Stimulated activated CD4-positive, alpha-beta T cell treated with anti-CD3 and anti-CD28 coated beads, Interleukin-1b, Interleukin-23, amount 100 ng/mL, for 1 hour (primary cell): ENCODE data around the gene PHC2.
"Not testable (repeated sequence)": the region's sequence is repeated elsewhere in the genome, so short reads cannot be mapped to it uniquely, and the experiment has no call there.

Experiments
- DNase-seq, 2 donors: peaks; one replicate each; pipeline ENCODE4 v3.0.0-alpha.2; 2020; ENCODE audit warnings: low read depth in 2 of 2

Gene PHC2

DNA sequence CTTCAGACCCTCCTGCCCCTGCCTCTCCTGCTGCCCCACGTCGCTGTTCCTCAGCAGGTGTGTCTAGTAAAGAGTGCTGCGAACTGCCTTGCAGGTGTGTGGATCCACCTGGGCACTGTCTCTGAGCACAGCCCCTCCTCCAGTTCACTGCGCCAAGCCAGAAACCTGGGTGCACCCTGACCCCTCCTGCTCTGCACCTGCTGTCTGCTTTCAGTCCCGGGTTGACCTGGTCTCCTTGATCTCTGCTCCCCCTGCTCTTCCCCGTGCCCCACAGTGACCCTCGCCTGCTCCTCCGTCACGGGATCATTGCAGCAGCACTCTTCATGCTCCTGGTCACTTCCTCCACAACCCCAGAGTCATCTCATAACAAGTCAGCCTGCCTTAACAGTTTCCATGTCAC, 116.5 kb downstream of the PHC2 start:
- DNase-seq: no peak

DNA sequence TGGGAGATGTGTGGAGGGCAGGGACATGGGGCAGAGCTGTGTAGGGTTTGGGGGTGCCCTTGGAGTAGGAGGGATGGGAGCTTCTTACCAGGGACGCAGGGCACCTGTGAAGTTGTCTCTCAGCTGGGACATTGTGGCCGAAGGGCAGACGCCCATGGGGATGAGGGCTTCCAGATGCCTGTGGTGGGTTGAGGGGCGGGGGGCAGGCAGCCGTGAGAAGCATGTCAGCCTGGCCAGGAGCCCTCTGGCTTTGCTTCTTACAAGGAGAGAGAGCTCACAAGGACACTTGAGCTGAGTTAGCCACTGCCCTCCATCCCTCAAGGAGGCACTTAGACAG, 118.5 kb downstream of the PHC2 start:
- DNase-seq: no peak

DNA sequence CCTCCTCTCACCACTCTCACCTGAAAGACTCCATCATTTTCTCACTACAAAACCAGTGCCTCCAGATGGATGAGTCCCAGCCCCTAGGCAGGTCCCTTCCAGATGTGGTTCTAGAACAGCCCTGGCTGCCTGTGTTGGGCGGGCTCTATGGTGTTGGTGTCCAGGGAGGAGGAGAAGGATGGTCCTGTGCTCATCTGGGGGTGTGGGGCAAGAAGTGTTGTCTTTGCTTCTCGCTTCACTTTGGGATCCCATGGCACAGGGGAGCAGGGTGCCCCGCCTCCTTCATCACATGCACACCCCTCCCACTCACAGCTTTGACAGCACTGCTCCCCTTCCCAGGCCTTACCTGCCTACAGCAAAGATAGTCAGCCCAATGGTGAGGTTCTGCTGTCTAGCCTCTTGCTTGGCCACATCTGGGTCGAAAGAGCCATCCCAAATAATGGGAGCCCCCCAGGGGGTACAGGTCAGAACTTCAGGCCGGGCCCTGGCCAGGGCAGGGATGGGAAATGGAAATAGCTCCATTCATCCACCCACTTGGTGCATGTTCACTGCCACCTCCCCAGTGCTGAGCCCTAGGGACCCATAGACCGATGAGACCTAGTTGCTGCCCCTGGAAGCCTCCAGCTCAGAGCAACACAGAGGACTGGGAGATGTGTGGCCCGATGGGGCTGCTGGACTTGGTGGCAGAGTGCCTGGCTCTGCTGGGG, 119.0 kb downstream of the PHC2 start:
- no peak for DNase-seq

DNA sequence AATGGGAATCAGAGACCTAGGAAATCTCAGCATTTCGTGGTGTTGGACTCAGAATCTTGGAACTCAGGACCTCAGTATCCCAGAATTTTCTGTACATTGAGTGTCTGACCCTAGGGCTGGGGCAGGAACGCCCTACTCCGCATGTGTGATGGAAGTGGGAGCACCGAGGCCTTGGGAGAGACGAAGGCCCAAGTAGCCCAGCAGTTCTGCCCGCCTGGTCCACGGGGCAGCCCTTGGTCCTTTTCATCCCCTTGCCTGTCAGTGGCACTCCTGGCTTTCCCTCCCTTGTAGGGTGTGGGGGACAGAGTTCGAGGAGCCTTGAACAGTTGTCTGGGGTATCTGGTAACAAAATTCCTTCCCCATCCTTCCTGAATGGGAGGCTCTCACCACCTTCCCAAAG, 120.2 kb downstream of the PHC2 start:
- no peak for DNase-seq

- DNase-seq: not testable (repeated sequence)
Observed at GRCh38 chr1:33309351-33309750, 121.5 kb downstream of the PHC2 start.

DNA sequence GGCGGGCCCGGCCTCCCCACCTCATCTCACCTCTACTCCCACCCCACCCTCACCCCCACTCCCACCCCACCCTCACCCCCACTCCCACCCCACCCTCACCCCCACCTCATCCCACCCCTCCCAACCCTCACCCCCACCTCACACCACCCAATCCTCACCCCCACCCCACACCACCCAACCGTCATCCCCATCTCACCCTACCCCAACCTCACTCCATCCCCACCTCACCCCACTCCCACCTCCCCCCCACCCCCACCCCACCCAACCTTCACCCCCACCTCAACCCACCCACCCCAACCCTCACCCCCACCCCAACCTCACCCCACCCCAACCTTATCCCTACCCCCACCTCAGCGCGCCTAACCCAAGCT, 123.4 kb downstream of the PHC2 start:
- DNase-seq: no peak

DNA sequence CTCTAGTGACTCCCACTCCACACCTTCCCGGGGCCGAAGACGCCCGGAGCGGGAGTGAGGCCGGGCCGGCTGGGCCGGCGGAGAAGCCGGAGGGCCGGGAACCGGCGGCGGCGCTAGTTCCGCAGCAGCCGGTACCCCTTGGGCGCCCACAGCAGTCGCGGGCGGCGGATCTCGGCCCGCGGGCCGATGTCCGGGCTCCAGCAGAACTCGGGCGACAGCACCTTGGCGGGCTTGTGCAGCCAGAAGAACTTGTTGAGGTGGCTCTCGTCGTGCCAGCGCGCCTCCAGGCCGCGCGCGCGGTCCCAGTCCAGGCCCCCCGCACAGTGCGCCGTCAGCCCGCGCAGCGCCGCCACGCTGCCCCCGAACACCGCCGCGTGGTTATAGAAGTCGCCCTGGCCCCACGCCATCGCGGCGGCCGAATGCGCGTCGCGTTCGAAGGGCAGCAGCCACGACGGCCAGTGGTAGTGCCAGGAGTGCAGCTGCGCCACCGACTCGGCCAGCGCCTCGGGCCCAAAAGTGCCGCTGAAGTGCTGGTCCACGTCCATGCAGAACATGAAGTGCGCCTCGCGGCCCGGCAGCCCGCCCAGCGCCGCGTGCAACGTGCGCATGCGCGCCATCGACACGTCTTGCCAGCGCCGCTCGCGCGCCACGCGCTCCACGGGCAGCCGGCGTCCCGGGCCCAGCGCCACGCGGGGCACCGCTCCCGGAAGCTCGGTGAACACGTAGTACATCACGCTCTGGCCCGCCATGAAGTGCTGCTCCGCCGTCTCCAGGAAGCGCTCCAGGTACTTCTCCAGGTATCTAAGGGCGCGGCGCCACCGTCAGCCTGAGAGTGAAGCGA, 124.0 kb downstream of the PHC2 start:
- DNase-seq: no peak

DNA sequence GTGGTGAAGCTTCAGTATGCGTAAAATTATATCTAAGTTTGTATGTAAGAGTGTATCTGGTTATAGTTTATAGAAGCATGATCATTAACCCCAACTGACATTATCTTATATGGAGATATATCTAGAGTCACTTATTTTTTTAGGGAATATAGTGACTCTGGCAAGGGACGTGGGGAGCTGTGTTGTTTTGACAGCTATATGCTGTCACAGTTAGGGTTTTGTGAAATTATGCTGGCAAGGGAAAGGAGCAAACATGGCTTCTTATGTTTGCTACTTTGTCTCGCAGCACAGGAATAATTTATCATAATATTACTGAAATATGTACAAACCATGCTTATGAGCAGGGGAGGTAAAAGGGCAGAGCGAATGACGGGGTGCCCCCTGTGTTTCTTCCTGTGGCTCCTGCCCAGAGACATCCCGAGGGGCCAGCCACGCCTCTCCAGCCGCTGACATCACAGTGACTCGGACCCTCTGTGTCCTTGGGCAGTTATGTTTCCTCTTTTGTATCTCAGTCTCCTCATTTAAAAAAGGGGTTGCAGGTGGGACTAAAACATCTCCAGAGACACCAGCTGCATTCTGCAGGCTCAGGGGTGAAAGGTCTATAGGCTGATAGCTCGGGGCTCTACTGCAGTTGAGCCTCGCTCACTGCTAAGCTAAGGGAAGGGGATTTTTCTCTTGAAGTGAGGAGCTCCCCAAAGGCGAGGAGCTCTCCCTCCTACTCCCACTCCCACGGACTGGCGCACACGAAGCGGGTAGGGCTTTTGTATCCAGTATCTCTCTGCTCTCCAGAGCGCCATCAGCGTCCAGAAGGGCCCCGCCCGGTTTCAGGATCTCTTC, 124.9 kb downstream of the PHC2 start:
- no peak for DNase-seq

DNA sequence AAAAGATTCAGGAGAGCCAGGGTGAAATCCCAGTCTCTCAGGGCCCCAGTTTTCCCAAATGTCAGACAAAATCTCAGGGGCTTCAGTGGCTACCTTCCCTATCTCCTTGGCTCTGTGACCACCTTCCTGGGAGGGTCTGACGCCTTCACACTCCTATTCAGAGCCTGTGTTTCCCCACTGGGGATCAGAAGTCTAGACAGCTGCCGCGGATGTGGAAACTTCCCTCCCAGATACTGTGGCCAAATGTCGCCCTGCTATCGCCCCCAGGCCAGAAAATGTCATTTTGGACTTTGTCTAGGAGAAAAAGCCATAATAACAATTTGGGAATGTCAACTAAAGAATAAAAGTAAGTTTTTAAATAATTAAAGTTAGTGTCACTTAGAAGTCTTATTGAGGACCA, 125.9 kb downstream of the PHC2 start:
- no peak for DNase-seq

DNA sequence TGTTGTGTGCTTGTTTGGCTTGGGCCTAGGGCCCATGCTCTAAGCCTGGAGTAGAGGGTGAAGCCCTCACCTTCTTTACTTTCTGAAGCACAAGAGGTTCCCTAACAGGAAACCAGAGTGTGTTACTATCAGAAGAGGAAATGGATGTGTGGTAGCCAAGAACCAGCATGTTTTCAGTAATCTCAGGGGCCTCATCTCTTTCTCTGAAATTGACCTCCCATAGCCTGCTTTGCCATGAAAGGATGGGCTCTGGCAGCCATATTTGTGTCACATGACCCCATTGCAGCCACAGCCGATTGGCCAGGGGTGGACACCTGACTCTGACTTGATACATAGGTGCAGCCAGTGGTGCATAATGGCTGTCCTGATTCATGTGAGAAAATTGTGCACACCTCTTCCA, 128.6 kb downstream of the PHC2 start:
- DNase-seq: no peak

DNA sequence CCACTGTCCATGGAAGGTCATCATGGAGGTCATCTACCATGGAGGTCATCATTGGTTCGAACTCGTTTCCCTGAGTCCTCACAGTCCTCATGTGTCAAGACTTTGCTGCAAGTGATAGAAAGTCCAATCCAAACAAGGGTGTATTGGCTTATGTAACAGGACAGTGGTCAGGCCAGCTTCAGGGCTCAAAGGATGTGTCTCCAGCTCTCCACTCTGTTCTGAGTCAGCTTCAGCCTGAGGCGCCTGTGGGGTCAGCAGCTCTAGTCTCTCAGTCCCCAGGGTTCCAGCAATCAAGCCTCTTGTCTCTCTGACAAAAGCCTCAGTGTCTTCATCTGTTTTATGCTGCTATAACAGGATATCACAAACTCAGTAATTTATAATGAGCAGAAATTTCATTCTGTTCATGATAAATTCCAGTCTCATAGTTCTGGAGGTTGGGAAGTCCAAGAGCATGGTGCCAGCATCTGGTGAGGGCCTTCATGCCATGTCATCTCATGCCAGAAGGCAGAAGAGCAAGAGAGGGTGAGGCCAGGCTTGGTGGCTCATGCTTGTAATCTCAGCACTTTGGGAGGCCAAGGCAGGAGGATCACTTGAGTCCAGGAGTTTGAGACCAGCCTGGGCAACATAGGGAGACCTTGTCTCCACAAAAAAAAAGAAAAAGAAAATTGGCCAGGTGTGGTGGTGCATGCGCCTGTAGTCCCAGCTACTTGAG, 129.5 kb downstream of the PHC2 start:
- DNase-seq: no peak

DNA sequence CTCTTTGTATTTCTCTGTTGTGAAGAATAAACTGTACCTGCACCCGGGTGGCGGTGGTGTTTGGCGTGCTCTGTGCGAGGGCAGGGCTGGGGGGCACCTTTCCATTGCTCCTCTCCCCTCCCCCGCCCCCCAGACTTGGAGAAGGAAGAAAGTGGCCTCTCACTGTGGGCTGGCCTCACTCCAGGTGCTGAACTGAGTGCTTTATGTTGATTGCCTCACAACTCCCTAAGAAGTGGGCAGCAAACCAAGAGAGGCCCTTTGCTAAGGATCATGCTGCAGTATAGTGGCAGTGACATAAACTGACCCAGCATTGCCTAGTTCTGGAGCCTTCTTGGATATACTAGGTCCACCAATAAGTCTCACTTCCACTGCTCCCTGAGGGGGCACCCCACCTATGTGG, 130.2 kb downstream of the PHC2 start:
- no peak for DNase-seq

GRCh38 chr1:33299461-33300155, 131.3 kb downstream of the PHC2 start:
- DNase-seq: no peak

DNA sequence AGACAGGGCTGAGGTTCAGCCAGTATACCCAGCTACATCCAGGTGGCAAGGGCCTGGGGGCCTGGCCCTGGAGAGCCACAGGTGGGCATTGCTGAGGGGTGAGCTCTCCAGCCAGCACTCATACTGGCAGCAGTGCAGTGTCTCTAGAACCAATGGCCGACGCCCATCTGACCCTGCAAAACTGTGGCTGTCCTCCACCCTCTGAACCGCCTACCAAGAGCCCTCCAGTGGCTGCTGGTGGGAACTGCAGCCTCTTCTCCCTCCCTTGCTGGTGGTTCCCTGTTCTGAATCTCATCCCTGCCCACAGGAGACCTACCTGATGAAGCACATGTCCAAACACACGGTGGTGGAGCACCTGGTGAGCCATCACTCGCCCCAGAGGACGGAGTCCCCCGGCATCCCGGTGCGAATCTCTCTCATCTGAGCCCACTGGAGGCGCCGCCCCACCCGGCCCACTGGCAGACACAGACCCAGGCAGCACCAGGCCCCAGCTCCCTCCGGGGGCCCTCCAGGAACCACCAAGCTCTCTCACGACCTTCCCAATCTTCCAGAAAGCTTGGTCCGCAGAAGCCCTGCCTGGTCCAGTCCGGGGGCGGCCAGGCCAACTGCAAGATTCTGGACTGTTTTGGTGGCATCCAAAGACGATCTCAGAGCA, 132.1 kb downstream of the PHC2 start:
- peak; percentile 13 to 29 for DNase-seq

- no peak for DNase-seq
Observed at GRCh38 chr1:33297911-33298622, 132.8 kb downstream of the PHC2 start.

GRCh38 chr1:33296824-33297223, 134.1 kb downstream of the PHC2 start:
- DNase-seq: no peak

DNA sequence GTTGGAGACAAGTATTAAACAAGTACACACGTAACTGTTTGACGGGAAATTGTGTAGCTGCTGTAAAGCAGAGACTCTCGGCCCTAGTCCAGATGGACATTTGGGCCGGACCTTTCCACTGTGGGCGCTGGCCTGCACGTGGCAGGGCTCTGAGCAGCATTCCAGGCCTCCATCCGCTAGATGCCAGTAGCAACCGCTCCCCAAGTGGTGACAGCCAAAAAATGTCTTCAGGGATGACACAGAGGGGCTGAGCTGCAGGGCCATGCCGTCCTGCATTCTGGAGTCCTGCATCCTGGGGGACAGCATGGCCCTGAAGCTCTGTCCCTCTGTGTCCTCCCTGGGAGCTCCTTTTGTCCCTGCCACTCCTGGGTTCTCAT, 134.8 kb downstream of the PHC2 start:
- DNase-seq: no peak

- DNase-seq: peak; percentile 72 to 77
Observed at GRCh38 chr1:33295450-33296081, 135.3 kb downstream of the PHC2 start.

- DNase-seq: no peak
Observed at GRCh38 chr1:33295023-33295422, 135.9 kb downstream of the PHC2 start.
